ENCODE measurements around the gene LTBP2. TPM values are rescaled to one million over a fixed set of nuclear protein-coding genes. Genes with fewer than 3 reads are reported as not detected.

LTBP2 gene
- polyA plus RNA-seq, 1 experiment, result 41.1 TPM

GRCh38 chr14:74634964-74635363, 22.9 kb upstream of the LTBP2 start:
- POLR2A ChIA-PET, result interaction anchor here (0.6 to 0.7 kb wide), 2 partner anchors 18 to 66 kb away, joined by 4 to 10 read pairs; no protein-coding TSS in a partner anchor

GRCh38 chr14:74634481-74634880, 22.4 kb upstream of the LTBP2 start:
- H3K4me3 ChIP-seq (ENCODE audit: low read depth, low read length), result no peak overlapping the region
- ChIA-PET CTCF (interaction anchor here (0.7 to 3.6 kb wide), 7 partner anchors 14 to 30 kb away, joined by 3 to 24 read pairs (median 3); partner anchors contain the start of gene LTBP2), POLR2A (interaction anchor here (0.5 to 0.7 kb wide), 3 partner anchors 17 to 185 kb away, joined by 4 to 14 read pairs (median 10); no protein-coding TSS in a partner anchor)
- H3K27me3 ChIP-seq (ENCODE audit: control insufficient read depth, insufficient read depth, low read length), result no peaks in the 10 kb centered on the region
- no peak for TF ChIP-seq CTCF (IDR thresholded peaks at IDR 0.05; ENCODE audit: insufficient read depth, low read depth, low read length)
- no peak for DNase-seq (ENCODE audit: low read depth)
- H3K36me3 ChIP-seq (ENCODE audit: control insufficient read depth, insufficient read depth, low read length), result no peaks in the 10 kb centered on the region

More at GRCh38 chr14:74634964-74635363, 22.9 kb upstream of the LTBP2 start:
- H3K36me3 ChIP-seq (ENCODE audit: control insufficient read depth, insufficient read depth, low read length), result no peaks in the 10 kb centered on the region
- CTCF ChIA-PET, result interaction anchor here (1.0 to 3.6 kb wide), 3 partner anchors 14 to 24 kb away, joined by 3 to 24 read pairs (median 3); partner anchors contain the start of gene LTBP2
- no peak overlapping the region for H3K4me3 ChIP-seq (ENCODE audit: low read depth, low read length)
- no peaks in the 10 kb centered on the region for H3K27me3 ChIP-seq (ENCODE audit: control insufficient read depth, insufficient read depth, low read length)
- DNase-seq (ENCODE audit: low read depth), result no peak
- TF ChIP-seq CTCF (IDR thresholded peaks at IDR 0.05; ENCODE audit: insufficient read depth, low read depth, low read length), result no peak

GRCh38 chr14:74630881-74631690, 19.0 kb upstream of the LTBP2 start:
- no peak for DNase-seq (ENCODE audit: low read depth)
- POLR2A ChIA-PET, result no interaction called here

GRCh38 chr14:74628418-74628817, 16.4 kb upstream of the LTBP2 start:
- H3K36me3 ChIP-seq (ENCODE audit: control insufficient read depth, insufficient read depth, low read length), result no peaks in the 10 kb centered on the region
- TF ChIP-seq CTCF (IDR thresholded peaks at IDR 0.05; ENCODE audit: insufficient read depth, low read depth, low read length), result no peak
- H3K27me3 ChIP-seq (ENCODE audit: control insufficient read depth, insufficient read depth, low read length), result no peaks in the 10 kb centered on the region
- no peak for DNase-seq (ENCODE audit: low read depth)
- H3K4me3 ChIP-seq (ENCODE audit: low read depth, low read length), result no peak overlapping the region
- POLR2A ChIA-PET, result no interaction called here
- CTCF ChIA-PET, result interaction anchor here (0.6 to 1.2 kb wide), 3 partner anchors 11 to 16 kb away, joined by 3 read pairs; no protein-coding TSS in a partner anchor

More at GRCh38 chr14:74630881-74631690, 19.0 kb upstream of the LTBP2 start:
- Histone ChIP-seq H3K4me3 (ENCODE audit: low read depth, low read length) (no peak overlapping the region), H3K36me3 (ENCODE audit: control insufficient read depth, insufficient read depth, low read length) (no peaks in the 10 kb centered on the region), H3K27me3 (ENCODE audit: control insufficient read depth, insufficient read depth, low read length) (no peaks in the 10 kb centered on the region)
- CTCF ChIA-PET, result interaction anchor here (1.7 to 1.9 kb wide), 2 partner anchors 11 to 19 kb away, joined by 4 to 7 read pairs; partner anchors contain the start of gene LTBP2
- TF ChIP-seq CTCF (IDR thresholded peaks at IDR 0.05; ENCODE audit: insufficient read depth, low read depth, low read length), result no peak

- Histone ChIP-seq H3K4me3 (ENCODE audit: low read depth, low read length) (no peak overlapping the region), H3K27me3 (ENCODE audit: control insufficient read depth, insufficient read depth, low read length) (no peaks in the 10 kb centered on the region), H3K36me3 (ENCODE audit: control insufficient read depth, insufficient read depth, low read length) (no peaks in the 10 kb centered on the region)
- ChIA-PET POLR2A (no interaction called here), CTCF (no interaction called here)
- no peak for TF ChIP-seq CTCF (IDR thresholded peaks at IDR 0.05; ENCODE audit: insufficient read depth, low read depth, low read length)
- DNase-seq (ENCODE audit: low read depth), result no peak
Measured at GRCh38 chr14:74627076-74627475, 15.0 kb upstream of the LTBP2 start.
